Astrocyte of the hippocampus (primary cell): ENCODE measurements around the gene ANGEL2.
"Not testable (repeated sequence)": the region's sequence is repeated elsewhere in the genome, so short reads cannot be mapped to it uniquely, and the experiment has no call there.

Experiments used
- DNase-seq: peaks from one replicate; pipeline ENCODE4 v3.0.0; 2011; ENCODE audit warnings: low read depth, low spot score

ANGEL2 gene

GRCh38 chr1:213015099-213016050 lies at the start of gene ANGEL2:
ANGEL2 (minus strand) TSS chr1:213015867; CDS start chr1:213015671, 196 bp downstream.
- peak; percentile 99 for DNase-seq

GRCh38 chr1:213061263-213061662 lies 45.6 kb upstream of the ANGEL2 start:
- DNase-seq = no peak

GRCh38 chr1:213060836-213061235 lies 45.2 kb upstream of the ANGEL2 start:
- DNase-seq = no peak

GRCh38 chr1:213057264-213058059 lies 41.8 kb upstream of the ANGEL2 start:
- DNase-seq = no peak

- DNase-seq = no peak
Measured at GRCh38 chr1:213055767-213056166, 40.1 kb upstream of the ANGEL2 start.

- no peak for DNase-seq
Measured at GRCh38 chr1:213054733-213055591, 39.3 kb upstream of the ANGEL2 start.

- DNase-seq = no peak
Measured at GRCh38 chr1:213054142-213054541, 38.5 kb upstream of the ANGEL2 start.

GRCh38 chr1:213053455-213053854 lies 37.8 kb upstream of the ANGEL2 start:
- no peak for DNase-seq

GRCh38 chr1:213051881-213052202 lies 36.2 kb upstream of the ANGEL2 start:
- no peak for DNase-seq

GRCh38 chr1:213051127-213051880 lies 35.6 kb upstream of the ANGEL2 start, which contains the start of gene RPS6KC1:
RPS6KC1 (plus strand) TSS chr1:213051241; CDS start chr1:213051405, 164 bp downstream.
- DNase-seq = peak; percentile 90

- no peak for DNase-seq
Measured at GRCh38 chr1:213050745-213051126, 35.1 kb upstream of the ANGEL2 start.

GRCh38 chr1:213049232-213049631 lies 33.6 kb upstream of the ANGEL2 start:
- DNase-seq = no peak

- not testable (repeated sequence) for DNase-seq
Measured at GRCh38 chr1:213045321-213046226, 29.9 kb upstream of the ANGEL2 start.

GRCh38 chr1:213041443-213041842 lies 25.8 kb upstream of the ANGEL2 start:
- peak; percentile 45 for DNase-seq

- no peak for DNase-seq
Measured at GRCh38 chr1:213035573-213035972, 19.9 kb upstream of the ANGEL2 start.

GRCh38 chr1:213034713-213035112 lies 19.0 kb upstream of the ANGEL2 start:
- DNase-seq = no peak

- DNase-seq = no peak
Measured at GRCh38 chr1:213032651-213033050, 17.0 kb upstream of the ANGEL2 start.

- not testable (repeated sequence) for DNase-seq
Measured at GRCh38 chr1:213027024-213027423, 11.4 kb upstream of the ANGEL2 start.

GRCh38 chr1:213020016-213020415 lies 4.3 kb upstream of the ANGEL2 start:
- DNase-seq = no peak

GRCh38 chr1:213019450-213019849 lies 3.8 kb upstream of the ANGEL2 start:
- no peak for DNase-seq
